GM21447 (cell line): Measurements from ENCODE around the gene SLC35F2.

Experiments used
- ATAC-seq: cut with Tn5 transposase; IDR thresholded peaks from one replicate; pipeline ENCODE4 v1.9.1; 2021; ENCODE audit not compliant: unreplicated experiment

SLC35F2 gene

DNA sequence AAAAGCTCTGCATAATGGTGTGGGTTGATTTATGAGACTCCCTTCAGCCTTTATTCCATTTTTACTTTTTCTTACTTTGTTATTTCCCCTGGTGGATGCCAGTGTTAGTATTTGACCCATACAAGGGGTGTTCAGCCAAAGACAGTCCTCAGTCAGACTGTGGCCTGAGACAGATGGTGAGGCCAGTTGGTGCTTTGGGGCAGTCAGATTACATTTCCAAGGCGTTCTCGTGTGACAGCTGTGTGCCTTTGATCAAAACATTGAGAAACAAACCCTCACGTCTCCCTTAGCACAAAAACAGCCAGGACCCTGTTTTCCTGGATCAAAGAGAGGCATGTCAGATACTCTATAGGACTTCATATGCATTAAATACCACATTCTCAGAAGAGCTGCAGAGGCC, 115.4 kb downstream of the SLC35F2 start:
- no peak for ATAC-seq

- peak; percentile 85 for ATAC-seq
Observed at GRCh38 chr11:107741044-107741823, 117.4 kb downstream of the SLC35F2 start.
